OCI-LY7 (cell line): ENCODE results near the gene STX12.

Experiments used
- CTCF ChIP-seq: fragments of 200-600 bp; sonication (generic); conservative IDR thresholded peaks from 2 replicates; pipeline ENCODE4 v1.5.1; 2014; ENCODE audit warnings: mild to moderate bottlenecking, antibody characterized with exemption, low read length, moderate library complexity, mixed read lengths
- EZH2phosphoT487 ChIP-seq: fragments of 200-600 bp; sonication (generic); IDR thresholded peaks from 2 replicates; pipeline ENCODE4 v1.6.1; 2018; ENCODE audit warnings: low read depth, borderline replicate concordance, mild to moderate bottlenecking, mixed run types, antibody characterized with exemption, low read length, moderate library complexity, mixed read lengths

GRCh38 chr1:27821761-27822315 lies 48.8 kb downstream of the STX12 start:
- TF ChIP-seq CTCF = no peak
- TF ChIP-seq EZH2phosphoT487 = no peak
